HCT116 (cell line): ENCODE results near the gene ATF6B. TPM values are rescaled to one million over a fixed set of nuclear protein-coding genes. Genes with fewer than 3 reads are reported as not detected.

Source experiments
- ATAC-seq: fragments of 200-7000 bp; cut with Tn5 transposase; 2 replicates; pipeline ENCODE4 v1.9.1; 2020; ENCODE audit warnings: mild to moderate bottlenecking, moderate library complexity
- BruUV-seq: library from RNA; stranded (reverse); fragments of 400-500 nt; replicated peaks from 2 replicates; lab custom pipeline; 2021; lab: Mats Ljungman, UMichigan
- CTCF ChIA-PET: fragments of 300-600 bp; sonication (Branson Sonifier 250); formaldehyde crosslinking; loops from one replicate; lab custom pipeline; 2021; ENCODE audit warnings: antibody characterized with exemption; lab: Charles Lee
- POLR2A ChIA-PET: fragments of 300-600, 350-600 bp; sonication (Branson Sonifier 250); formaldehyde crosslinking; loops from one replicate; lab custom pipeline; 2021; ENCODE audit warnings: antibody characterized with exemption; lab: Charles Lee
- RAD21 ChIA-PET, 2 experiments: fragments of 300-600 bp; sonication (Branson Sonifier 250); formaldehyde crosslinking; loops; one replicate each; lab custom pipeline; 2023; ENCODE audit warnings: low total read pairs in 2 of 2; ENCODE audit not compliant: uncharacterized antibody in 2 of 2, unreplicated experiment in 2 of 2, low non-redundant PET in 1 of 2; lab: Charles Lee
- DNase-seq: peaks from one replicate; pipeline ENCODE4 v3.0.0-alpha.2; 2010; ENCODE audit warnings: low read depth, low spot score
- H2AFZ ChIP-seq: fragments of 200-600 bp; shearing (Covaris generic), sonication (generic); 2 replicates; pipeline ENCODE4 v1.6.1; 2017; ENCODE audit warnings: low read depth, mixed run types, mixed read lengths, antibody characterized with exemption, low read length; ENCODE audit not compliant: poor library complexity, severe bottlenecking
- H3K27ac ChIP-seq: 2 replicates; pipeline ENCODE4 v1.5.1; 2012; ENCODE audit warnings: low read depth, low read length
- H3K27me3 ChIP-seq: fragments of 200-600 bp; sonication (generic); 2 replicates; pipeline ENCODE4 v1.6.1; 2016; ENCODE audit warnings: mixed run types, low read length, mixed read lengths; ENCODE audit not compliant: insufficient read depth
- H3K36me3 ChIP-seq, 2 experiments: fragments of 200-500 bp in 1 of 2; fragments of 200-600 bp in 1 of 2; sonication (Bioruptor generic) in 1 of 2; sonication (generic) in 1 of 2; 2 replicates each; pipeline versions ENCODE4 v1.5.1 to v1.6.1; 2014 to 2016; ENCODE audit warnings: low read length in 2 of 2, inconsistent platforms in 1 of 2, mixed read lengths in 1 of 2, mixed run types in 1 of 2; ENCODE audit not compliant: insufficient read depth in 2 of 2, control insufficient read depth in 1 of 2
- H3K4me1 ChIP-seq, 2 experiments: fragments of 200-600 bp in 1 of 2; sonication (generic) in 1 of 2; 2 replicates each; pipeline versions ENCODE4 v1.5.1 to v1.6.1; 2012 to 2017; ENCODE audit warnings: low read length in 2 of 2, inconsistent platforms in 1 of 2, mild to moderate bottlenecking in 1 of 2, mixed read lengths in 1 of 2, mixed run types in 1 of 2, moderate library complexity in 1 of 2; ENCODE audit not compliant: insufficient read depth in 2 of 2, control insufficient read depth in 1 of 2
- H3K4me2 ChIP-seq: fragments of 200-600 bp; sonication (generic); 2 replicates; pipeline ENCODE4 v1.6.1; 2017; ENCODE audit warnings: mixed run types, low read length, mixed read lengths
- H3K4me3 ChIP-seq, 2 experiments: fragments of 200-600 bp in 1 of 2; sonication (generic) in 1 of 2; replicated peaks in 1 of 2; 2 replicates each; pipeline ENCODE4 v1.5.1; 2011 to 2016; ENCODE audit warnings: low read length in 2 of 2, control low read depth in 1 of 2, low read depth in 1 of 2, mild to moderate bottlenecking in 1 of 2, mixed read lengths in 1 of 2, mixed run types in 1 of 2
- H3K79me2 ChIP-seq: fragments of 200-600 bp; sonication (generic); 2 replicates; pipeline ENCODE4 v1.6.1; 2017; ENCODE audit warnings: mild to moderate bottlenecking, mixed run types, low read length, moderate library complexity, mixed read lengths; ENCODE audit not compliant: insufficient read depth
- H3K9ac ChIP-seq: fragments of 200-600 bp; sonication (generic); 2 replicates; pipeline ENCODE4 v1.6.1; 2016; ENCODE audit warnings: low read length, mixed read lengths
- H3K9me2 ChIP-seq: fragments of 200-600 bp; sonication (generic), shearing (Covaris generic); 2 replicates; pipeline ENCODE4 v1.6.1; 2017; ENCODE audit warnings: mixed run types, mild to moderate bottlenecking, moderate library complexity; ENCODE audit not compliant: insufficient read depth
- H3K9me3 ChIP-seq, 2 experiments: fragments of 200-500 bp in 1 of 2; fragments of 200-600 bp in 1 of 2; sonication (Bioruptor generic) in 1 of 2; sonication (generic) in 1 of 2; 2 replicates each; pipeline ENCODE4 v1.6.1; 2014 to 2017; ENCODE audit warnings: low read length in 2 of 2, mixed read lengths in 2 of 2, inconsistent platforms in 1 of 2, low read depth in 1 of 2, mild to moderate bottlenecking in 1 of 2, mixed run types in 1 of 2, moderate library complexity in 1 of 2; ENCODE audit not compliant: control insufficient read depth in 1 of 2, insufficient read depth in 1 of 2
- H4K20me1 ChIP-seq: fragments of 200-600 bp; sonication (generic), shearing (Covaris generic); 2 replicates; pipeline ENCODE4 v1.6.1; 2017; ENCODE audit warnings: mixed run types, mild to moderate bottlenecking, moderate library complexity; ENCODE audit not compliant: insufficient read depth
- CBX3 ChIP-seq: IDR thresholded peaks from 2 replicates; pipeline ENCODE4 v1.6.1; 2012; ENCODE audit warnings: low read depth
- CTCF ChIP-seq, 3 experiments: fragments of 200-600 bp in 1 of 3; sonication (generic) in 1 of 3; IDR thresholded peaks in 2 of 3; conservative IDR thresholded peaks in 1 of 3; 2 replicates each; pipeline ENCODE4 v1.5.1; 2012 to 2017; ENCODE audit warnings: low read depth in 2 of 3, low read length in 2 of 3, antibody characterized with exemption in 1 of 3, borderline replicate concordance in 1 of 3, control low read depth in 1 of 3, mild to moderate bottlenecking in 1 of 3, mixed read lengths in 1 of 3, mixed run types in 1 of 3, moderate library complexity in 1 of 3; ENCODE audit not compliant: insufficient read depth in 1 of 3
- EGR1 ChIP-seq: IDR thresholded peaks from 2 replicates; pipeline ENCODE4 v1.6.1; 2012; ENCODE audit warnings: low read depth
- ELF1 ChIP-seq: IDR thresholded peaks from 2 replicates; pipeline ENCODE4 v1.6.1; 2012; ENCODE audit warnings: low read depth, borderline replicate concordance
- EZH2 ChIP-seq: fragments of 200-600 bp; sonication (generic); IDR thresholded peaks from 2 replicates; pipeline ENCODE4 v1.6.1; 2017; ENCODE audit warnings: antibody characterized with exemption, mixed run types
- FOSL1 ChIP-seq: IDR thresholded peaks from 2 replicates; pipeline ENCODE4 v1.6.1; 2012; ENCODE audit warnings: low read depth
- POLR2A ChIP-seq: IDR thresholded peaks from 2 replicates; pipeline ENCODE4 v1.7.0; 2011; ENCODE audit warnings: borderline replicate concordance; ENCODE audit not compliant: insufficient read depth, insufficient read length; ENCODE audit errors: extremely low read depth
- POLR2AphosphoS5 ChIP-seq: IDR thresholded peaks from 2 replicates; pipeline ENCODE4 v1.6.1; 2011; ENCODE audit warnings: mild to moderate bottlenecking, low read depth, low read length, moderate library complexity
- RAD21 ChIP-seq: IDR thresholded peaks from 2 replicates; pipeline ENCODE4 v1.6.1; 2012; ENCODE audit warnings: low read depth, mild to moderate bottlenecking
- REST ChIP-seq: IDR thresholded peaks from 2 replicates; pipeline ENCODE4 v1.6.1; 2012; ENCODE audit warnings: low read depth
- SP1 ChIP-seq: IDR thresholded peaks from 2 replicates; pipeline ENCODE4 v1.6.1; 2012; ENCODE audit warnings: low read depth
- YY1 ChIP-seq: IDR thresholded peaks from 2 replicates; pipeline ENCODE4 v1.6.1; 2011; ENCODE audit warnings: low read length, low read depth, moderate library complexity, mild to moderate bottlenecking; ENCODE audit not compliant: insufficient replicate concordance; ENCODE audit errors: extremely low read depth
- ZFX ChIP-seq: fragments of 450-650 bp; IDR thresholded peaks from 2 replicates; pipeline ENCODE4 v1.6.1; 2017
- intact Hi-C: fragments of 100-400 bp; cut with micrococcal nuclease; formaldehyde crosslinking; loops from 2 replicates; pipeline ENCODE4 v1.10.0; 2022
- total RNA-seq: library from RNA; stranded (reverse); gene quantifications from one replicate; pipeline ENCODE4 v1.2.1, GENCODE V29; 2021; ENCODE audit not compliant: unreplicated experiment

ATF6B gene
- total RNA-seq, 1 experiment from 2014 or later = 63.9 TPM

DNA sequence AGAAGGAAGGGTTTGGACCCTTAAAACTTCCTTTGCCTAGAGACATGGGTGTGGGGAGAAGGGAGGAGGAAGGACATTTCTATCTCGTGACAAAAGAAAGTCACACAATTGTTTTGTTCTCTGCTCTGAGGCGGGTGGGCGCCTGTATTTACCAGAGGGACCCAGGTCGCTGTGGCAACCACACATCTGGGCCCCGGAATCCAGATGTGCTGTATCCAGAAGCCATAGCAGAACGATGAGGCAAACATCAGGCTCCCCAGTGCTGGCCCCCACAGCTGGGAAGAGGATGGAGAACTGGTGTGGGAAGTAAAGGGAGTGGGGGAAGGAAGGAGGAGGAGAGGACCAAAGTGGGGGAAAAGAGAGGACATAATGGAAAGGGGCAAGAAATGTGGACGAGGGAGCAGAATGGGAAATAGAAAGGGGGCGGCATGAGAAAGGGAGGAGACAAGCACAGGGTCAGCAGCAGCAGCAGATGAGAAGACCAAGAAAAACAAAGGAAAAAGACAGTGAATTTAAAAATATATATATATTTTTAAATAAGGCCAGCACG is 15.5 kb downstream of the ATF6B start:
- ChIA-PET POLR2A (no interaction called here), CTCF (no interaction called here), RAD21 (no interaction called here)
- Histone ChIP-seq H3K9me3 (no peaks in the 10 kb centered on the region), H3K4me1 (peaks cover 6 to 36% of the 10 kb centered on the region in 2 experiments; a peak in 3 of 4 replicates), H3K9me2 (no peaks in the 10 kb centered on the region), H3K27me3 (no peaks in the 10 kb centered on the region), H3K4me3 (no peak overlapping the region), H3K79me2 (no peaks in the 10 kb centered on the region), H2AFZ (no peak overlapping the region), H3K9ac (no peak overlapping the region), H3K36me3 (peaks cover under 1 to 8% of the 10 kb centered on the region in 2 experiments; a peak in 2 of 4 replicates), H4K20me1 (no peaks in the 10 kb centered on the region), H3K4me2 (no peak overlapping the region), H3K27ac (no peak overlapping the region)
- no TSS peak for BruUV-seq
- intact Hi-C loops = no loop called here
- TF ChIP-seq POLR2AphosphoS5 (no peak), FOSL1 (no peak), SP1 (no peak), ZFX (no peak), CBX3 (no peak), EGR1 (no peak), ELF1 (no peak), REST (no peak), RAD21 (no peak), POLR2A (no peak), CTCF (IDR thresholded peaks at IDR 0.05 in 2 of 3, conservative IDR thresholded peaks at IDR 0.05 in 1 of 3; ENCODE audit: borderline replicate concordance in 1 of 3, insufficient read depth in 1 of 3, low read depth in 2 of 3, low read length in 2 of 3) (no peak), EZH2 (no peak), YY1 (no peak)
- DNase-seq (no peak), ATAC-seq (no peak)
